Testis (tissue), 3 donors: ENCODE measurements around the gene ARL8A. TPM values are rescaled to one million over a fixed set of nuclear protein-coding genes. Genes with fewer than 3 reads are reported as not detected.

Experiments
- DNase-seq: peaks from one replicate; pipeline ENCODE4 v3.0.0-alpha.2; 2019
- H3K27ac ChIP-seq, 2 donors: fragments of 200-600 bp; sonication (generic); one replicate each; pipeline ENCODE4 v1.5.1; 2019
- H3K27me3 ChIP-seq: fragments of 200-600 bp; sonication (generic); one replicate; pipeline ENCODE4 v1.5.1; 2019
- H3K36me3 ChIP-seq: fragments of 200-600 bp; sonication (generic); one replicate; pipeline ENCODE4 v1.5.1; 2017; ENCODE audit warnings: low read depth; ENCODE audit errors: missing control alignments
- H3K4me1 ChIP-seq: fragments of 200-600 bp; sonication (generic); one replicate; pipeline ENCODE4 v1.5.1; 2019
- H3K4me3 ChIP-seq, 2 donors: fragments of 200-600 bp; sonication (generic); one replicate each; pipeline ENCODE4 v1.5.1; 2017 to 2019
- H3K9me3 ChIP-seq: fragments of 200-600 bp; sonication (generic); one replicate; pipeline ENCODE4 v1.5.1; 2017
- POLR2A ChIP-seq: fragments of 450-650 bp; IDR thresholded peaks from one replicate; pipeline ENCODE4 v1.6.1; 2017; ENCODE audit warnings: antibody characterized with exemption, mild to moderate bottlenecking, moderate library complexity
- WGBS, 2 donors: methylation state at CpG; one replicate each; pipeline ENCODE4 v1.1.5; 2018; 5-methylcytosine and 5-hydroxymethylcytosine counted together
- intact Hi-C: fragments of 100-400 bp; cut with DNase I; formaldehyde crosslinking; loops from one replicate; pipeline ENCODE4 v1.15.1; 2023; ENCODE audit warnings: low total_unique reads
- polyA plus RNA-seq: library from polyadenylated mRNA; stranded (reverse); fragments of 350-450 nt; fragmentation: Illumina TruSeq; extraction: RNeasy Lipid Tissue Mini Kit (QIAGEN cat#74804); gene quantifications from one replicate; pipeline ENCODE4 v1.2.3, GENCODE V29; 2014; ENCODE audit warnings: low read depth, low replicate concordance; ENCODE audit not compliant: insufficient read depth
- total RNA-seq, 2 donors: library from RNA; depleted of rRNA; stranded (reverse); fragments of >200 nt; gene quantifications; one replicate each; pipeline ENCODE4 v1.2.3, GENCODE V29; 2016
- TF ChIP-seq, protein P1 (sequence below), 3 experiments: fragments of 450-650 bp in 2 of 3; fragments of 200-600 bp in 1 of 3; sonication (generic) in 1 of 3; IDR thresholded peaks; one replicate each; pipeline ENCODE4 v1.5.1; 2016 to 2019; ENCODE audit warnings: antibody characterized with exemption in 3 of 3, mild to moderate bottlenecking in 2 of 3, moderate library complexity in 1 of 3

Gene ARL8A
- total and polyA plus RNA-seq, 3 donors from 2014 or later: 46.9 to 80.8 (median 63.9) TPM

GRCh38 chr1:202189918-202190715, 45.6 kb upstream of the ARL8A start:
- Histone ChIP-seq H3K36me3 (no peaks in the 10 kb centered on the region), H3K4me1 (peaks cover 7% of the 10 kb centered on the region), H3K4me3 (no peak overlapping the region), H3K9me3 (no peaks in the 10 kb centered on the region), H3K27ac (no peak overlapping the region), H3K27me3 (no peaks in the 10 kb centered on the region)
- intact Hi-C loops: loop anchor here (5.0 kb wide), 1 partner anchor 127 kb away; no protein-coding TSS in a partner anchor
- no peak for TF ChIP-seq POLR2A
- TF ChIP-seq, protein P1, sequence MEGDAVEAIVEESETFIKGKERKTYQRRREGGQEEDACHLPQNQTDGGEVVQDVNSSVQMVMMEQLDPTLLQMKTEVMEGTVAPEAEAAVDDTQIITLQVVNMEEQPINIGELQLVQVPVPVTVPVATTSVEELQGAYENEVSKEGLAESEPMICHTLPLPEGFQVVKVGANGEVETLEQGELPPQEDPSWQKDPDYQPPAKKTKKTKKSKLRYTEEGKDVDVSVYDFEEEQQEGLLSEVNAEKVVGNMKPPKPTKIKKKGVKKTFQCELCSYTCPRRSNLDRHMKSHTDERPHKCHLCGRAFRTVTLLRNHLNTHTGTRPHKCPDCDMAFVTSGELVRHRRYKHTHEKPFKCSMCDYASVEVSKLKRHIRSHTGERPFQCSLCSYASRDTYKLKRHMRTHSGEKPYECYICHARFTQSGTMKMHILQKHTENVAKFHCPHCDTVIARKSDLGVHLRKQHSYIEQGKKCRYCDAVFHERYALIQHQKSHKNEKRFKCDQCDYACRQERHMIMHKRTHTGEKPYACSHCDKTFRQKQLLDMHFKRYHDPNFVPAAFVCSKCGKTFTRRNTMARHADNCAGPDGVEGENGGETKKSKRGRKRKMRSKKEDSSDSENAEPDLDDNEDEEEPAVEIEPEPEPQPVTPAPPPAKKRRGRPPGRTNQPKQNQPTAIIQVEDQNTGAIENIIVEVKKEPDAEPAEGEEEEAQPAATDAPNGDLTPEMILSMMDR (IDR thresholded peaks at IDR 0.05): no peak
- WGBS, 2 donors: 80 to 86% methylated on average over 7 of the region's 7 CpGs
- DNase-seq: peak; percentile 53

DNA sequence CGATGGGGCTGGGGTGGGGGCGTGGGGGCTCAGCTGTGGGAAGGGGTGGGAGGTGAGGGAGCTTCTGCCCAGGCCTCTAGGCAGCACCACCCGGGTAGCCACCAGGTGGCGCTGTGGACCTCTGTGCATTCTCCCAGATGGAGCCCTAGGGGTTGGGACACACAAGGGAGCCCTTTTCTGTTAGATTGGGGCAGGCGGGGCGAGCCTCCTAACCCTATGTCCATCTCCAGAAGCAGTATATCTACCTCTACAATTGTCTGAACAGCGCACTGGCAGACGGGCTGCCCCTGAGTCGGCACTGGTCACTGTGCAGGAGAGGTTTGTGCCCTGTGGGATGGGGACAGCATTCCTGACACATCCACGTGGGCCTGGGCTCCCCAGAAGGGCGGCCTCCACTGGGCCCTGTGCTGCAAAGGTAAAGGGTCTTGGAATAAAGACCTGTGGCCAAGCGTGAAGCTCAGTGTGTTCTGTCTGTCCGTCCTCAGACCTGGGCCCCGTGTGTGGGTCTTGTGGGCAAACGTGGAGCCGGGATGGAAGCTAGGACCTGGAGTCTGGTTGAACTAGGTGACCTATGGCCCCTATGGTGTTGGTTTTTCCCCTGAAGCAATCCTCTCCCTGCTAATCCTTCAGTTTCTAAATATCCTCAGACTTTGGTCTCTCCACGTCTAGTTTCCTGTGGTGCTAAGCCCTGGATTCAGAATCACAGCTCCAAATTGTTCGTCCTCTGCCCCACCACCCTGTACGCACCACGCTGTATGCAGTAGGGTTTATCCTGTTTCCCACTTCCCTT, 44.7 kb upstream of the ARL8A start:
- 71 to 99% methylated on average over 8 to 20 of the region's 20 CpGs for WGBS, 2 donors
- H3K27ac ChIP-seq: no peak overlapping the region
- no peaks in the 10 kb centered on the region for H3K36me3 ChIP-seq
- intact Hi-C loops: loop anchor here (5.0 kb wide), 1 partner anchor 128 kb away; no protein-coding TSS in a partner anchor
- no peak overlapping the region for H3K4me3 ChIP-seq
- TF ChIP-seq, protein P1 (IDR thresholded peaks at IDR 0.05): peak; percentile 64 to 95 (median 72)
- no peak for TF ChIP-seq POLR2A
- H3K9me3 ChIP-seq: no peaks in the 10 kb centered on the region
- DNase-seq: peak; percentile 86
- no peaks in the 10 kb centered on the region for H3K27me3 ChIP-seq
- peaks cover 7% of the 10 kb centered on the region for H3K4me1 ChIP-seq

GRCh38 chr1:202187697-202188407, 43.3 kb upstream of the ARL8A start:
- Histone ChIP-seq H3K4me1 (peaks cover 1% of the 10 kb centered on the region), H3K4me3 (no peak overlapping the region), H3K9me3 (no peaks in the 10 kb centered on the region), H3K27me3 (no peaks in the 10 kb centered on the region), H3K27ac (no peak overlapping the region), H3K36me3 (no peaks in the 10 kb centered on the region)
- intact Hi-C loops: loop anchor here (5.0 kb wide), 1 partner anchor 129 kb away; no protein-coding TSS in a partner anchor
- no peak for TF ChIP-seq POLR2A
- TF ChIP-seq, protein P1 (IDR thresholded peaks at IDR 0.05): no peak
- no peak for DNase-seq
- WGBS, 2 donors: 72 to 81% methylated on average over 2 to 8 of the region's 8 CpGs

DNA sequence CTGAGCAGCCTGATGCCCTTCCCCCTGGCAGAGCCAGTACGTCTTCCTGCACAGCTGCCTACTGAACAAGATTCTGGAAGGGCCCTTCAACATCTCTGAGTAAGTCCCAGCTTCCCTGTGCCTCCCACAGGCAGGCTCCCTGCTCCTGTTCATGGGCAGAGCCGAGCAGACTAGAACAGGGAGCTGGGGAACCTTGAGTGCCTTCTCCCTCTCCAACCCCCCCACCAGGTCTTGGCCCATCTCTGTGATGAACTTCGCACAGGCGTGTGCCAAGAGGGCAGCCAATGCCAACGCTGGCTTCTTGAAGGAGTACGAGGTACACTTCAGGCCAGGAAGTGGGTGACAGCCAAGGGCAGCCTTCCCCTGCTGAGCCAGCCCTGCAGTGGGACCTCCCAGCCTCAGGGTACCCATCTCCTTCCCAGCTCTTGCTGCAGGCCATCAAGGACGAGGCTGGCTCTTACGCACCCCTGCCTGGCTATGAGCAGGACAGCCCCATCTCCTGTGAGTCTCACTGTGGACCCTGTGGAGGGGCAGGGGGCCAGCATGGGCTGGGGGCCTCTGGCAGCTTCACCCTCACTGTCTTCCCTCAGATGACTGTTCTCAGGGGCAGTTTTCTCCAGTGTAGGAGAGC, 42.6 kb upstream of the ARL8A start:
- Histone ChIP-seq H3K4me1 (no peaks in the 10 kb centered on the region), H3K27ac (no peak overlapping the region), H3K4me3 (no peak overlapping the region), H3K9me3 (no peaks in the 10 kb centered on the region), H3K27me3 (no peaks in the 10 kb centered on the region), H3K36me3 (no peaks in the 10 kb centered on the region)
- intact Hi-C loops: loop anchor here (5.0 kb wide), 1 partner anchor 130 kb away; no protein-coding TSS in a partner anchor
- 69 to 86% methylated on average over 2 to 8 of the region's 8 CpGs for WGBS, 2 donors
- DNase-seq: no peak
- TF ChIP-seq POLR2A: no peak
- TF ChIP-seq, protein P1 (IDR thresholded peaks at IDR 0.05): no peak
